Endothelial cell of umbilical vein (primary cell): Measurements from ENCODE around the gene HDGFL2. TPM values are rescaled to one million over a fixed set of nuclear protein-coding genes. Genes with fewer than 3 reads are reported as not detected.

Experiments used
- BruUV-seq: library from RNA; stranded (reverse); fragments of 400-500 nt; replicated peaks from 2 replicates; lab custom pipeline; 2021; lab: Mats Ljungman, UMichigan
- CTCF ChIA-PET: fragments of 300-600, 350-600 bp; sonication (Branson Sonifier 250); formaldehyde crosslinking; loops from one replicate; lab custom pipeline; 2021; ENCODE audit warnings: antibody characterized with exemption, inconsistent platforms; lab: Charles Lee
- POLR2A ChIA-PET: fragments of 300-600, 350-600 bp; sonication (Branson Sonifier 250); formaldehyde crosslinking; loops from one replicate; lab custom pipeline; 2021; ENCODE audit warnings: antibody characterized with exemption, inconsistent platforms; lab: Charles Lee
- DNase-seq: peaks from one replicate; pipeline ENCODE4 v3.0.0-alpha.2; 2011; ENCODE audit warnings: low read depth, low spot score
- FAIRE-seq: peaks from 2 replicates; lab custom pipeline; 2011; peaks lifted over from hg19 to GRCh38; lab: Jason Lieb, UNC
- H2AFZ ChIP-seq: 2 replicates; pipeline ENCODE4 v1.6.0; 2012; ENCODE audit warnings: low read depth, low read length, control low read depth, inconsistent platforms
- H3K27ac ChIP-seq: 2 replicates; pipeline ENCODE4 v1.5.1; 2011; ENCODE audit warnings: low read depth, mild to moderate bottlenecking, control low read depth, low read length, moderate library complexity; ENCODE audit not compliant: insufficient read depth
- H3K27me3 ChIP-seq, 2 experiments: 2 replicates each; pipeline versions ENCODE4 v1.6.0 to v1.6.1; 2011; ENCODE audit warnings: low read length in 2 of 2, mixed read lengths in 1 of 2; ENCODE audit not compliant: control insufficient read depth in 2 of 2, insufficient read depth in 2 of 2
- H3K36me3 ChIP-seq, 2 experiments: 2 replicates in 1 of 2; 3 replicates in 1 of 2; pipeline ENCODE4 v1.5.1; 2011; ENCODE audit warnings: low read length in 2 of 2, mild to moderate bottlenecking in 1 of 2, moderate library complexity in 1 of 2; ENCODE audit not compliant: control insufficient read depth in 2 of 2, insufficient read depth in 2 of 2; ENCODE audit errors: extremely low read depth in 1 of 2
- H3K4me1 ChIP-seq: 3 replicates; pipeline ENCODE4 v1.5.1; 2011; ENCODE audit warnings: mild to moderate bottlenecking, low read length; ENCODE audit not compliant: control insufficient read depth, insufficient read depth; ENCODE audit errors: extremely low read depth
- H3K4me2 ChIP-seq: 2 replicates; pipeline ENCODE4 v1.6.1; 2011; ENCODE audit warnings: low read length, control low read depth, mixed read lengths; ENCODE audit not compliant: insufficient read depth
- H3K4me3 ChIP-seq, 3 experiments: fragments of 200-600 bp in 1 of 3; sonication (generic), shearing (Covaris generic) in 1 of 3; replicated peaks in 1 of 3; 2 replicates each; pipeline ENCODE4 v1.5.1; 2011 to 2016; ENCODE audit warnings: control low read depth in 3 of 3, low read length in 3 of 3, mild to moderate bottlenecking in 2 of 3, inconsistent platforms in 1 of 3, low read depth in 1 of 3, moderate library complexity in 1 of 3; ENCODE audit not compliant: insufficient read depth in 1 of 3
- H3K79me2 ChIP-seq: 2 replicates; pipeline ENCODE4 v1.6.0; 2012; ENCODE audit warnings: low read length, inconsistent platforms; ENCODE audit not compliant: control insufficient read depth, insufficient read depth
- H3K9ac ChIP-seq: replicated peaks from 2 replicates; pipeline ENCODE3; 2011; ENCODE audit warnings: low read length, control low read depth; ENCODE audit not compliant: insufficient read depth; ENCODE audit errors: extremely low read depth
- H3K9me1 ChIP-seq: replicated peaks from 3 replicates; pipeline ENCODE4 v1.6.0; 2011; ENCODE audit warnings: mild to moderate bottlenecking, low read length; ENCODE audit not compliant: control insufficient read depth, insufficient read depth; ENCODE audit errors: extremely low read depth
- H3K9me3 ChIP-seq: replicated peaks from 2 replicates; pipeline ENCODE4 v1.5.1; 2012; ENCODE audit warnings: low read length, inconsistent platforms; ENCODE audit not compliant: control insufficient read depth, insufficient read depth
- H4K20me1 ChIP-seq: replicated peaks from 2 replicates; pipeline ENCODE3; 2011; ENCODE audit warnings: mild to moderate bottlenecking, low read length; ENCODE audit not compliant: control insufficient read depth, insufficient read depth; ENCODE audit errors: extremely low read depth
- EZH2 ChIP-seq: IDR thresholded peaks from 2 replicates; pipeline ENCODE4 v1.6.1; 2012; ENCODE audit warnings: borderline replicate concordance, low read depth, mild to moderate bottlenecking, moderate library complexity, low read length, inconsistent platforms; ENCODE audit not compliant: severe bottlenecking
- FOS ChIP-seq: IDR thresholded peaks from 2 replicates; pipeline ENCODE4 v1.6.1; 2011; ENCODE audit warnings: mild to moderate bottlenecking, low read length, moderate library complexity, borderline replicate concordance; ENCODE audit not compliant: insufficient read depth
- GATA2 ChIP-seq: IDR thresholded peaks from 2 replicates; pipeline ENCODE4 v1.7.0; 2011; ENCODE audit warnings: low read depth, mild to moderate bottlenecking, moderate library complexity, mixed read lengths, low read length; ENCODE audit not compliant: insufficient read length, insufficient read depth
- JUN ChIP-seq: IDR thresholded peaks from 2 replicates; pipeline ENCODE4 v1.6.1; 2011; ENCODE audit warnings: borderline replicate concordance, low read depth; ENCODE audit not compliant: insufficient read length, insufficient read depth
- MAX ChIP-seq: IDR thresholded peaks from 2 replicates; pipeline ENCODE4 v1.6.1; 2011; ENCODE audit not compliant: insufficient read depth, insufficient read length
- MYC ChIP-seq: IDR thresholded peaks from one replicate; pipeline ENCODE4 v1.6.1; 2011; ENCODE audit warnings: mild to moderate bottlenecking, low read depth, low read length
- POLR2A ChIP-seq: IDR thresholded peaks from 2 replicates; pipeline ENCODE4 v1.6.1; 2012; ENCODE audit warnings: low read depth, mild to moderate bottlenecking, control low read depth, low read length
- POLR2AphosphoS5 ChIP-seq: IDR thresholded peaks from 2 replicates; pipeline ENCODE4 v1.6.1; 2012; ENCODE audit warnings: low read depth, mild to moderate bottlenecking, control low read depth, low read length, moderate library complexity; ENCODE audit not compliant: insufficient read depth
- dilution Hi-C: fragments of 300-500 bp; cut with MboI; formaldehyde crosslinking; loops from one replicate; pipeline ENCODE4 v1.15.0; 2019; ENCODE audit warnings: low sequenced_read_pairs; ENCODE audit not compliant: extremely low pct_ligation_motif_present
- intact Hi-C: fragments of 100-400 bp; cut with micrococcal nuclease; formaldehyde crosslinking; loops from one replicate; pipeline ENCODE4 v1.10.0; 2022
- polyA plus RNA-seq, 4 experiments: library from polyadenylated mRNA; depleted of rRNA in 3 of 4; stranded (reverse) in 3 of 4; unstranded in 1 of 4; fragments of >200 nt; gene quantifications; 2 replicates each; pipeline versions ENCODE4 v1.2.1 to v1.2.3, GENCODE V29; 2011 to 2012; ENCODE audit warnings: missing spikeins in 1 of 4
- total RNA-seq: library from RNA; stranded (reverse); gene quantifications from 2 replicates; pipeline ENCODE4 v1.2.3, GENCODE V29; 2021
- TF ChIP-seq, protein P1 (sequence below), 2 donors: IDR thresholded peaks; 1 replicate in 1 of 2; 2 replicates in 1 of 2; pipeline ENCODE4 v1.5.1; 2011; ENCODE audit warnings: low read length in 2 of 2, mild to moderate bottlenecking in 2 of 2, moderate library complexity in 2 of 2, control low read depth in 1 of 2, inconsistent platforms in 1 of 2, low read depth in 1 of 2; ENCODE audit not compliant: insufficient read depth in 1 of 2; ENCODE audit errors: extremely low read depth in 1 of 2

The HDGFL2 gene
- total and polyA plus RNA-seq, 2 donors (not counting 3 experiments of a cell fraction or from before 2014, with no cell fraction given), result 39.1 to 79.6 TPM

DNA sequence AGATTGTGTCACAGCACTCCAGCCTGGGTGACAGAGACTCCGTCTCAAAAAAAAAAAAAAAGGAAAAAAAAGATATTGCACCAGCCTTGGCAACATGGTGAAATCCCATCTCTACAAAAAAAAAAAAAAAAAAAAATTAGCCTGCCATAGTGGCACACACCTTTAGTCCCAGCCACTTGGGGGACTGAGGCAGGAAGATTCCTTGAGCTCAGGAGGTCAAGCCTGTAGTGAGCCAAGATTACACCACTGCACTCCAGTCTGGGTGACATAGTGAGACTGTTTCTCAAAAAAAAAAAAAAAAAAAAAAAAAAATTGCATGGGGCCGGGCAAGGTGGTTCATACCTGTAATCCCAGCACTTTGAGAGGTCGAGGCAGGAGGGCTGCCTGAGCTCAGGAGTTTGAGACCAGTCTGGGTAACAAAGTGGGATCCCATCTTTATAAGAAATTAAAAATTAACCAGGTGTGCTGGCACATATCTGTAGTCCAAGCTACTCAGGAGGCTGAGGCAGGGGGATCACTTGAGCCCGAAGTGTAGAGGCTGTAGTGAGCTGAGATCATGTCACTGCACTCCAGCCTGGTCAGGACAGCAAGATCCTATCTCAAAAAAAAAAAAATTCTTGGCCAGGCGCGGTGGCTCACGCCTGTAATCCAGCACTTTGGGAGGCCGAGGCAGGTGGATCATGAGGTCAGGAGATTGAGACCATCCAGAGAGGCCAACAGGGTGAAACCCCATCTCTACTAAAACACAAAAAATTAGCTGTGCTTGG, 7.1 kb upstream of the HDGFL2 start:
- H4K20me1 ChIP-seq, result no peaks in the 10 kb centered on the region
- no peaks in the 10 kb centered on the region for H3K79me2 ChIP-seq
- DNase-seq (no peak), FAIRE-seq (no peak)
- no peaks in the 10 kb centered on the region for H3K27me3 ChIP-seq
- no peak overlapping the region for H3K4me3 ChIP-seq
- dilution Hi-C loops (no loop called here), intact Hi-C loops (no loop called here)
- TF ChIP-seq, protein P1, sequence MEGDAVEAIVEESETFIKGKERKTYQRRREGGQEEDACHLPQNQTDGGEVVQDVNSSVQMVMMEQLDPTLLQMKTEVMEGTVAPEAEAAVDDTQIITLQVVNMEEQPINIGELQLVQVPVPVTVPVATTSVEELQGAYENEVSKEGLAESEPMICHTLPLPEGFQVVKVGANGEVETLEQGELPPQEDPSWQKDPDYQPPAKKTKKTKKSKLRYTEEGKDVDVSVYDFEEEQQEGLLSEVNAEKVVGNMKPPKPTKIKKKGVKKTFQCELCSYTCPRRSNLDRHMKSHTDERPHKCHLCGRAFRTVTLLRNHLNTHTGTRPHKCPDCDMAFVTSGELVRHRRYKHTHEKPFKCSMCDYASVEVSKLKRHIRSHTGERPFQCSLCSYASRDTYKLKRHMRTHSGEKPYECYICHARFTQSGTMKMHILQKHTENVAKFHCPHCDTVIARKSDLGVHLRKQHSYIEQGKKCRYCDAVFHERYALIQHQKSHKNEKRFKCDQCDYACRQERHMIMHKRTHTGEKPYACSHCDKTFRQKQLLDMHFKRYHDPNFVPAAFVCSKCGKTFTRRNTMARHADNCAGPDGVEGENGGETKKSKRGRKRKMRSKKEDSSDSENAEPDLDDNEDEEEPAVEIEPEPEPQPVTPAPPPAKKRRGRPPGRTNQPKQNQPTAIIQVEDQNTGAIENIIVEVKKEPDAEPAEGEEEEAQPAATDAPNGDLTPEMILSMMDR (IDR thresholded peaks at IDR 0.05; ENCODE audit: extremely low read depth in 1 of 2, insufficient read depth in 1 of 2, low read depth in 1 of 2, low read length in 2 of 2), result no peak
- TF ChIP-seq GATA2 (no peak), POLR2AphosphoS5 (no peak), MAX (no peak), MYC (no peak), EZH2 (no peak), FOS (no peak), POLR2A (no peak), JUN (no peak)
- ChIA-PET POLR2A (interaction anchor here (0.5 kb wide), 1 partner anchor 137 kb away, joined by 10 read pairs; no protein-coding TSS in a partner anchor), CTCF (no interaction called here)
- no peaks in the 10 kb centered on the region for H3K36me3 ChIP-seq
- BruUV-seq, result no TSS peak
- no peaks in the 10 kb centered on the region for H3K4me1 ChIP-seq
- no peak overlapping the region for H3K4me2 ChIP-seq
- no peak overlapping the region for H3K9ac ChIP-seq
- H3K27ac ChIP-seq, result no peak overlapping the region
- no peaks in the 10 kb centered on the region for H3K9me3 ChIP-seq
- no peak overlapping the region for H2AFZ ChIP-seq
- H3K9me1 ChIP-seq, result no peaks in the 10 kb centered on the region
